ENCODE results near the gene TNP2. TPM values are rescaled to one million over a fixed set of nuclear protein-coding genes. Genes with fewer than 3 reads are reported as not detected.

Gene TNP2
- polyA plus RNA-seq: not detected in 2 replicates

DNA sequence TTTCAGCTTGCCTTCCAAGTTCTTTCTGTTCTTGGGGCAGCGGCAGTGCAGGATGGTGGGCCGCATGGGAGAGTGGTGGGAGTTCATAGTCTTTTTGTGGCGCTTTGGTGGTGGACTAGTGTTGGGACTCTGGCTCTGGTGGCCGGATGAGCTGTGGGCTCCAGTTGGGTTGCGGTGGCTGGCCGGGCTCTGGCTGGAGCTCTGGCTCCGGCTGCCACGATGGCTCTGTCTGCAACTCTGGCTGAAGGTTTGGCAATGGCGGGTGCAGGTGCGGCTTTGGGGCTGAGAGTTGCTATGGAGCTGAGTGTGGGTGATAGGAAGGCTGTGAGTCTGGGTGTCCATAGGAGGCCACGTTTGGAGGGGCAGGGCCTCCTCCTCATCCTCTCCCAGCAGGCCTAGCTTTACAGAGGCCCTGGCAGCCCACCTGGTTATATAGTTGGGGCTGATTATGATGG lies at the start of gene TNP2:
Gene TNP2 (minus strand): TSS at position 405 of the 455 bp plus-strand sequence. CDS start 63 bp downstream, at position 342.

DNA sequence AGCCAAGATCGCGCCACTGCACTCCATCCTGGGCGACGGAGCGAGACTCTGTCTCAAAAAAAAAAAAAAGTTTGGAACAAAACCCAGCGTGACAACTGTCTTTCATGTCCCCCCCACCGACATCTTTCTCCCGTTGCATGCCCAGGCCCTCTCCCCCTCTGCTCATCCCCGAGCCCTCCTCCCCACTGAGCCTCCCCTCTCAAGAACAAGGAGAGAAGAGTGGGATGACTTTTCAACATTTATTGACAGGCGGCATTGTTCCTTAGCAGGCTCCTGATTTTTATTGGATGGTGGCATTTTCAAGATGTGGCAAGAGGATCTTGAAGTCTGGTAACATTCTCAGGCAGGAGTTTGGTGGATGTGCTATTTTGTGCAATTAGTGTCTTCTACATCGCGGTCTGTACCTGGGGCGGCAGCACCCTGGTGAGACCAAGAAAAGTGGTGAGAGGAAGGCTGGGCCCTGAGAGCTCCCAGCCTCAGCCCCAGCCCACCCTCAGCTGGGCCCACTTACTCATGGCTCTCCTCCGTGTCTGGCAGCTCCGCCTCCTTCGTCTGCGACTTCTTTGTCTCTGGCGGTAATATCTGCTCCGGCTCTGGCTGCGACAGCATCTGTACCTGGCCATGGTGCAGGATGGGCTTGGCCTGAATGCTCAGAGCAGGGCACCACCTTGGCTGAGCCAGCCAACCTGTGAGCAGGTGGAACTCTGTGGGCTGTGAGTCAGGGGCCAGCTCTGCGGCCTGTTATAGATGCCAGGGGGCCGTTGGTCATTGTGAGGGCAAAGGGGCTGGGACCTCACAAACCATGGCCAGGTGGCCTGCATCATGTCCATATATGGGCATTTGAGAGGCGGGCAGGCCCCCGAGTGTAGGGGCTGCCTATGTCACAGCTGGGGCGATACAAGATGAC lies 11.7 kb upstream of the TNP2 start, which contains the start of gene PRM1:
Gene PRM1 (minus strand): TSS at position 715 of the 907 bp plus-strand sequence. CDS start 92 bp downstream, at position 623.

DNA sequence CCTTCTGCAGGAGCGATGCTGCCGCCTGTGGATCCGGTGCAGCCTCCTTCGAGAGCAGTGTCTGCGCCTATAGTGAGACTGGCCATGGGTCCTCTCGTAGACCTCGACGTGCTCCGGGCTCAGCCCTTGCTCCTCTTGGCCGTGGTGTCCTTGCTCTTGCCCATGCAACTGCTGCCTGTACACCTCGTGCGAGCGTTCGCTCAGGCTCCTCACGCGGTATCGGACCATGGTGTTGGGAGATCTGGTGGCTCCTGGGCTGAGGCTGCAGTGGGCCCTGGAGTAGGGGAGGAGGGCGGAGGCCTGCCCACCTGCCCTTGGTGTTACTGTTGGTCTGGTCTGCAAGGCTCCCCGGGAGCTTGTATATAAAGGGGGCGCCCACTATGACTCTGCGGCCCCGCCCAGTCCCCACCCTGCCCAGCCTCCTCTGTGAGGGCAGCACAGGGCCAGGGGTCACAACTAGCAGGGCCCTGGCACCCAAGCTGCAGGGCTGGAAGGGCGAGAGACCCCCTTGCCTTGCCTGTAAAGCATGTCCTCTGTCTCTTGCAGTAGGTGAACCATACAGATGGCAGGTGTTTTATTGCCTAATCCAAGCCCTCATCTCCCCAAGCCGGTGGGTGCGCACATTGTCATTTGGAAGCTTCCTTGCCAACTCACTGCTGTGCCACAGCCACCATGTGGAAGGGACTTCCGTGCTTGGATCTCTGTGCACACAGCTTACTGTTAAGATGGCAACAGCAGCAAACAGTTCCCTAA lies 7.2 kb upstream of the TNP2 start, which contains the start of gene PRM2:
Gene PRM2 (minus strand): TSS at position 338 of the 753 bp plus-strand sequence. CDS start 110 bp downstream, at position 228.

DNA sequence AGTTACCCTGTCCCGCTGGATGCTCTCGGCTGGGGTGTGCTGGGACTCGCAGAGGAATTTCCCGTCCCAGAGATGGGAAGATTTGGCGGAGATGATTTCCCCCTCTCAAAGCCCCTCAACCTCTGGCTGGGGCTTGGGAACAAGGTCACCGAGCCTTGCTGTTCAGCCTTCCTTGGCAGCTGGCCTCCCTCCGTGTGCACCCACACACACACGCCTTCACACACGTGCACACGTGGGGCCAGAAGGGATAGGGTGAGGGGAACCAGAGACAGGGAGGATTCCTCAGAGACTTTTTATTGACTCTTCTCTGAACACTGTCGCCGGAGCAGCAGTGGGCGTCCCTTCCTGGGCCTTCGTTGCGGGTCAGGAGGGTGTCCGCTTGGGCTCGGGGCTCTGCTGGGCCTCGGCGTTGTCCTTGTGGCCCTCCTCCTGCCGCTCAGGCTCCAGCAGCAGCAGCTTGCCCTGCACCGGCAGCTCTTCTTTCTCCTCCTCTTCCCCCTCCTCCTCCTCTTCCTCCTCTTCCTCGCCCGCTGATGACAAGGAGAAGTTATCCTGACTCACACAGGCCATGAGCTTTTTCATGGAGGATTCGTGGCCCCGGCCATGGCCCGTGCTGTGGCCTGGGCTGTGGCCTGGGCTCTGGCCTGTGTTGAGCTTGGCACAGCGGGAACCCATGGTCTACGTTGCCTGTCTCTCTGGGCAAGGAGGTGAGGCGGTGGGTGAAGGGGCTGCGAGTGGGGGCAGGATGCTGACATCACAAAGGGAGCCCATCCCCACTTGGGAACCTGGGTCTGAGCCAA lies 4.0 kb upstream of the TNP2 start, which contains the start of gene PRM3:
Gene PRM3 (minus strand): TSS at position 709 of the 800 bp plus-strand sequence. CDS start 34 bp downstream, at position 675.

DNA sequence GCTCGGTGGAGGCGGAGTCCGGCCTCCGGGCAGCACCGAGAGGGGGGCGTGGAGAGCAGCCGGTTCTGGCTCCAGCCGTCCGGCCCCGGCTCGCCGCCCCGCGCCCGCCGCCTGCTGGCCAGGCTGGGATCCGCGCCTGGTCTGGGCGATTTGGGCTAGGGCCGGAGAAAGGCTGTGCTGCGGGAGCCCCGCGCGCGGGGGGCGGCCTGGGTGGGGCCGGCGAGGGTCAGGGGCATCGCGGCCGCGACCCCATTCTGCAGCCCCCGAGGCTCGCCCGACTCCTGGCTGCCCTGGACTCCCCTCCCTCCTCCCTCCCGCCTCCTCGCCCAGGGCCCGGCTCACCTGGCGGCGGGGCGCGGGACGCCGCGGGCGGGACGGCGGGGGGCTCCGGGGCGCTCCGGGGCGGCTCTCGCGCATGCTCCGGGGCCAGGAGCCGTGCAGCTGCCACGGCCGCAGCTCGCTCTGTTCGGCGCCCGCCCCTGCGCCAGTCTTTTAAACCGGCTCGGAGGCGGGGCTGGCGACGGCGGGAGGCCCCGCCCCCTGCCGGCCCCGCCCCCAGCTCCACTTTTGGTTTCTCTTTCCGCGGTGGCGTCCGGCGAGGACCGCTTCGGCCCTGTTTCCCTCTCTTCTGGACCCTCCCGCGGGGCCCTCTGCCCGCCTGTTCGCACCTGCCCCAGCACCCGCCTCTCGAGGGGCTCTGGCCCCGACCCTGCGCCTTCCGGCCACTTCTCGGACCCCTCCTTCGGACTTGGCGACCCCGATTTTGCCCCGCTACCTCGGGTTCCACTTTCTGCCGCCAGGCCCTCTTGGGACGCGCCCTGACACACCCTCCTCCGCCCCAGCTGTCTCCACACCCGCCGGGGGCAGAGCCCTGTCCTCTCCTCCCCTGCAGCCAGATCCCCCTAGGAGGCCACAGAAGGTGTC lies 13.1 kb downstream of the TNP2 start, which contains the start of gene SOCS1:
Gene SOCS1 (minus strand): TSS at position 468 of the 924 bp plus-strand sequence. CDS start 726 bp downstream, outside the sequence.

Other genes starting within 250 kb of the TNP2 start
- gene SOCS1, start 13.1 kb downstream of the TNP2 start, polyA plus RNA-seq: not detected in 2 replicates
- gene PRM3, start 4.3 kb upstream of the TNP2 start, polyA plus RNA-seq: not detected in 2 replicates
- gene PRM2, start 7.2 kb upstream of the TNP2 start, polyA plus RNA-seq: not detected in 2 replicates
- not detected in 2 replicates for gene PRM1, start 12.0 kb upstream of the TNP2 start, polyA plus RNA-seq
- 1.5 and 1.8 TPM in 2 replicates for gene RMI2, start 76.1 kb upstream of the TNP2 start, polyA plus RNA-seq